ENCODE results near the gene GUCD1.
"Not testable (repeated sequence)": the region's sequence is repeated elsewhere in the genome, so short reads cannot be mapped to it uniquely, and the experiment has no call there.

- TF ChIP-seq, protein P1, sequence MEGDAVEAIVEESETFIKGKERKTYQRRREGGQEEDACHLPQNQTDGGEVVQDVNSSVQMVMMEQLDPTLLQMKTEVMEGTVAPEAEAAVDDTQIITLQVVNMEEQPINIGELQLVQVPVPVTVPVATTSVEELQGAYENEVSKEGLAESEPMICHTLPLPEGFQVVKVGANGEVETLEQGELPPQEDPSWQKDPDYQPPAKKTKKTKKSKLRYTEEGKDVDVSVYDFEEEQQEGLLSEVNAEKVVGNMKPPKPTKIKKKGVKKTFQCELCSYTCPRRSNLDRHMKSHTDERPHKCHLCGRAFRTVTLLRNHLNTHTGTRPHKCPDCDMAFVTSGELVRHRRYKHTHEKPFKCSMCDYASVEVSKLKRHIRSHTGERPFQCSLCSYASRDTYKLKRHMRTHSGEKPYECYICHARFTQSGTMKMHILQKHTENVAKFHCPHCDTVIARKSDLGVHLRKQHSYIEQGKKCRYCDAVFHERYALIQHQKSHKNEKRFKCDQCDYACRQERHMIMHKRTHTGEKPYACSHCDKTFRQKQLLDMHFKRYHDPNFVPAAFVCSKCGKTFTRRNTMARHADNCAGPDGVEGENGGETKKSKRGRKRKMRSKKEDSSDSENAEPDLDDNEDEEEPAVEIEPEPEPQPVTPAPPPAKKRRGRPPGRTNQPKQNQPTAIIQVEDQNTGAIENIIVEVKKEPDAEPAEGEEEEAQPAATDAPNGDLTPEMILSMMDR (IDR thresholded peaks at IDR 0.05 in 2 of 3, conservative IDR thresholded peaks at IDR 0.05 in 1 of 3; ENCODE audit: borderline replicate concordance in 1 of 3, insufficient read depth in 1 of 3, low read depth in 2 of 3, low read length in 2 of 3): not testable (repeated sequence)
- TF ChIP-seq MAX (IDR thresholded peaks at IDR 0.05); ATF3 (IDR thresholded peaks at IDR 0.05); TCF7L2 (IDR thresholded peaks at IDR 0.05; ENCODE audit: borderline replicate concordance, extremely low read depth, insufficient read depth, insufficient read length): not testable (repeated sequence)
- TF ChIP-seq, protein P2, sequence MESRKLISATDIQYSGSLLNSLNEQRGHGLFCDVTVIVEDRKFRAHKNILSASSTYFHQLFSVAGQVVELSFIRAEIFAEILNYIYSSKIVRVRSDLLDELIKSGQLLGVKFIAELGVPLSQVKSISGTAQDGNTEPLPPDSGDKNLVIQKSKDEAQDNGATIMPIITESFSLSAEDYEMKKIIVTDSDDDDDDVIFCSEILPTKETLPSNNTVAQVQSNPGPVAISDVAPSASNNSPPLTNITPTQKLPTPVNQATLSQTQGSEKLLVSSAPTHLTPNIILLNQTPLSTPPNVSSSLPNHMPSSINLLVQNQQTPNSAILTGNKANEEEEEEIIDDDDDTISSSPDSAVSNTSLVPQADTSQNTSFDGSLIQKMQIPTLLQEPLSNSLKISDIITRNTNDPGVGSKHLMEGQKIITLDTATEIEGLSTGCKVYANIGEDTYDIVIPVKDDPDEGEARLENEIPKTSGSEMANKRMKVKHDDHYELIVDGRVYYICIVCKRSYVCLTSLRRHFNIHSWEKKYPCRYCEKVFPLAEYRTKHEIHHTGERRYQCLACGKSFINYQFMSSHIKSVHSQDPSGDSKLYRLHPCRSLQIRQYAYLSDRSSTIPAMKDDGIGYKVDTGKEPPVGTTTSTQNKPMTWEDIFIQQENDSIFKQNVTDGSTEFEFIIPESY (IDR thresholded peaks at IDR 0.05; ENCODE audit: extremely low read depth, insufficient replicate concordance, low read length): not testable (repeated sequence)
These were observed 38.6 kb upstream of the GUCD1 start for GRCh38 chr22:24593559-24593835.
